Tibial nerve (tissue), 4 donors: Measurements from ENCODE around the gene CLEC4C. TPM values are rescaled to one million over a fixed set of nuclear protein-coding genes. Genes with fewer than 3 reads are reported as not detected.
"Not testable (repeated sequence)": the region's sequence is repeated elsewhere in the genome, so short reads cannot be mapped to it uniquely, and the experiment has no call there.

Source experiments
- DNase-seq, 2 donors: peaks; one replicate each; pipeline ENCODE4 v3.0.0-alpha.2; 2019; ENCODE audit warnings: low spot score in 2 of 2
- H3K27ac ChIP-seq, 4 donors: fragments of 200-600 bp; sonication (generic) in 3 of 4; one replicate each; pipeline ENCODE4 v1.5.1; 2017 to 2019; ENCODE audit warnings: mild to moderate bottlenecking in 1 of 4
- H3K27me3 ChIP-seq, 2 donors: fragments of 200-600 bp; sonication (generic) in 1 of 2; one replicate each; pipeline versions ENCODE4 v1.5.1 to v1.6.0; 2017 to 2019
- H3K36me3 ChIP-seq, 3 donors: fragments of 200-600 bp; sonication (generic); one replicate each; pipeline ENCODE4 v1.5.1; 2018 to 2019
- H3K4me1 ChIP-seq, 4 donors: fragments of 200-600 bp; sonication (generic) in 3 of 4; one replicate each; pipeline ENCODE4 v1.5.1; 2017 to 2019
- H3K4me3 ChIP-seq, 4 donors: fragments of 200-600 bp; sonication (generic) in 3 of 4; one replicate each; pipeline ENCODE4 v1.5.1; 2017 to 2019; ENCODE audit warnings: mild to moderate bottlenecking in 1 of 4, moderate library complexity in 1 of 4
- H3K9me3 ChIP-seq, 4 donors: fragments of 200-600 bp; sonication (generic) in 3 of 4; one replicate each; pipeline ENCODE4 v1.5.1; 2017 to 2019
- EP300 ChIP-seq, 2 donors: sonication (generic); formaldehyde crosslinking; IDR thresholded peaks; one replicate each; pipeline ENCODE4 v1.6.1; 2017; ENCODE audit warnings: antibody characterized with exemption in 2 of 2, mild to moderate bottlenecking in 1 of 2
- POLR2A ChIP-seq, 2 donors: fragments of 450-650 bp; IDR thresholded peaks; one replicate each; pipeline ENCODE4 v1.6.1; 2017; ENCODE audit warnings: antibody characterized with exemption in 2 of 2, mild to moderate bottlenecking in 2 of 2, moderate library complexity in 2 of 2
- WGBS, 2 donors: methylation state at CpG; one replicate each; pipeline ENCODE4 v1.1.5; 2018; 5-methylcytosine and 5-hydroxymethylcytosine counted together
- total RNA-seq, 4 donors: library from RNA; depleted of rRNA; stranded (reverse); fragments of >200 nt; gene quantifications; one replicate each; pipeline ENCODE4 v1.1.0, GENCODE V29; 2016
- TF ChIP-seq, protein P1 (sequence below), 5 experiments: fragments of 200-600 bp in 3 of 5; fragments of 450-650 bp in 2 of 5; sonication (generic) in 3 of 5; IDR thresholded peaks; one replicate each; pipeline ENCODE4 v1.5.1; 2016 to 2019; ENCODE audit warnings: antibody characterized with exemption in 5 of 5, mild to moderate bottlenecking in 3 of 5, moderate library complexity in 2 of 5

Gene CLEC4C
- total RNA-seq, 4 donors from 2014 or later = not detected

GRCh38 chr12:7748852-7749251 is 1.7 kb upstream of the CLEC4C start:
- no peak overlapping the region for H3K4me3 ChIP-seq
- TF ChIP-seq EP300 (IDR thresholded peaks at IDR 0.05) = no peak
- TF ChIP-seq, protein P1, sequence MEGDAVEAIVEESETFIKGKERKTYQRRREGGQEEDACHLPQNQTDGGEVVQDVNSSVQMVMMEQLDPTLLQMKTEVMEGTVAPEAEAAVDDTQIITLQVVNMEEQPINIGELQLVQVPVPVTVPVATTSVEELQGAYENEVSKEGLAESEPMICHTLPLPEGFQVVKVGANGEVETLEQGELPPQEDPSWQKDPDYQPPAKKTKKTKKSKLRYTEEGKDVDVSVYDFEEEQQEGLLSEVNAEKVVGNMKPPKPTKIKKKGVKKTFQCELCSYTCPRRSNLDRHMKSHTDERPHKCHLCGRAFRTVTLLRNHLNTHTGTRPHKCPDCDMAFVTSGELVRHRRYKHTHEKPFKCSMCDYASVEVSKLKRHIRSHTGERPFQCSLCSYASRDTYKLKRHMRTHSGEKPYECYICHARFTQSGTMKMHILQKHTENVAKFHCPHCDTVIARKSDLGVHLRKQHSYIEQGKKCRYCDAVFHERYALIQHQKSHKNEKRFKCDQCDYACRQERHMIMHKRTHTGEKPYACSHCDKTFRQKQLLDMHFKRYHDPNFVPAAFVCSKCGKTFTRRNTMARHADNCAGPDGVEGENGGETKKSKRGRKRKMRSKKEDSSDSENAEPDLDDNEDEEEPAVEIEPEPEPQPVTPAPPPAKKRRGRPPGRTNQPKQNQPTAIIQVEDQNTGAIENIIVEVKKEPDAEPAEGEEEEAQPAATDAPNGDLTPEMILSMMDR (IDR thresholded peaks at IDR 0.05) = no peak
- no peak for TF ChIP-seq POLR2A (IDR thresholded peaks at IDR 0.05)
- 44 to 47% methylated on average over 4 of the region's 4 CpGs for WGBS, 2 donors
- H3K36me3 ChIP-seq = no peaks in the 10 kb centered on the region
- no peak overlapping the region for H3K27ac ChIP-seq
- H3K27me3 ChIP-seq = no peaks in the 10 kb centered on the region
- no peak for DNase-seq
- peaks cover 0 to 16% (median 0%) of the 10 kb centered on the region in 4 donors for H3K9me3 ChIP-seq
- no peaks in the 10 kb centered on the region for H3K4me1 ChIP-seq

GRCh38 chr12:7732993-7733392 is 14.2 kb downstream of the CLEC4C start:
- no peaks in the 10 kb centered on the region for H3K4me1 ChIP-seq
- no peak overlapping the region for H3K27ac ChIP-seq
- peaks cover 0 to 4% (median 0%) of the 10 kb centered on the region in 4 donors for H3K9me3 ChIP-seq
- H3K36me3 ChIP-seq = no peaks in the 10 kb centered on the region
- 55 to 68% methylated on average over 3 of the region's 3 CpGs for WGBS, 2 donors
- TF ChIP-seq EP300 (IDR thresholded peaks at IDR 0.05) (no peak), POLR2A (IDR thresholded peaks at IDR 0.05) (no peak)
- TF ChIP-seq, protein P1 (IDR thresholded peaks at IDR 0.05) = no peak
- H3K27me3 ChIP-seq = no peaks in the 10 kb centered on the region
- no peak overlapping the region for H3K4me3 ChIP-seq
- DNase-seq = no peak

DNA sequence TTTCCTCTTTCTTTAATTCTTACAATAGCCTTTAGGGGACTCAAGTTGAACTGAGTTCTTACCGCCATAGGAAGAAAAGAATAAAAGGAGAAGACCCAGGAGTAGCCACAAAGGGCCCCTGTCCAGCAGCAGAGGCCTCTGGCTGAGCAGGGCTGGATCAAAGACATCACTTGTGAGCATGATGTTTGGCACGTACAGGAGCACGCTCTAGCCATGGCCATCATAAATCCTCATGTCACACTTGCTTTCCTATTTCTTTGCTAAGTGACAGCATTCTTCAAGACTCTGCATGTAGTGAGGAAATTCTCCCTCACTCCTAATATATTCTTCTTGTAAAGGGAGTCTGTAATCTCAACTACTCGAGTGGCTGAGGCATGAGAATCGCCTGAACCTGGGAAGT is 15.7 kb downstream of the CLEC4C start:
- TF ChIP-seq EP300 (IDR thresholded peaks at IDR 0.05) (no peak), POLR2A (IDR thresholded peaks at IDR 0.05) (no peak)
- TF ChIP-seq, protein P1 (IDR thresholded peaks at IDR 0.05) = no peak
- WGBS, 2 donors = 21 to 24% methylated on average over 5 of the region's 5 CpGs
- H3K27ac ChIP-seq = no peak overlapping the region
- DNase-seq = no peak
- no peaks in the 10 kb centered on the region for H3K27me3 ChIP-seq
- H3K4me3 ChIP-seq = no peak overlapping the region
- H3K9me3 ChIP-seq = peaks cover 0 to 4% (median 0%) of the 10 kb centered on the region in 4 donors
- no peaks in the 10 kb centered on the region for H3K36me3 ChIP-seq
- no peaks in the 10 kb centered on the region for H3K4me1 ChIP-seq

GRCh38 chr12:7730984-7731383 is 16.2 kb downstream of the CLEC4C start:
- not testable (repeated sequence) for H3K27ac ChIP-seq, H3K4me3 ChIP-seq, H3K4me1 ChIP-seq, H3K36me3 ChIP-seq, DNase-seq, H3K27me3 ChIP-seq, H3K9me3 ChIP-seq

DNA sequence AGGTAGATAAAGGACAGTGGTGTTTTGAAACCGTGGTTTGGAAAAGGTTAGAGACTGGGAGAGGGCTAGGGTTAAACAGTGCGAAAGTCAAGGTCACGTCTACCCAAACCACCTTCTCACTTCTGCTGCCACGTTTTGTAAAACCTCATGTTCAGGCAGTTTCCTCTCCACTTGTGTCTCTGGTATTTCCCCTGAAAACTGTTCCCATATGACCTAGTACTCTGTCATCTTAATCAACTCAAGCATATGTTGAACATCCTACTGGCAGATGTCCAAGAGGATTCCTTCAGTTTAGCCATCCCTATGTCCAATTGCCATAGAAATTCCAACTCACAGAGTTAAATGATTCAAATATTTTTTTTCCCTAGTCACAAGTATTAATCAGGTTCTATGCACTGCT is 17.4 kb downstream of the CLEC4C start:
- Histone ChIP-seq H3K36me3 (no peaks in the 10 kb centered on the region), H3K4me3 (no peak overlapping the region), H3K27ac (no peak overlapping the region), H3K27me3 (no peaks in the 10 kb centered on the region), H3K4me1 (no peaks in the 10 kb centered on the region), H3K9me3 (peaks cover 0 to 4% (median 0%) of the 10 kb centered on the region in 4 donors)
- TF ChIP-seq, protein P1 (IDR thresholded peaks at IDR 0.05) = no peak
- TF ChIP-seq POLR2A (IDR thresholded peaks at IDR 0.05) (no peak), EP300 (IDR thresholded peaks at IDR 0.05) (no peak)
- DNase-seq = no peak
- WGBS, 2 donors = 51 to 54% methylated on average over 4 of the region's 4 CpGs

- Histone ChIP-seq H3K4me3 (no peak overlapping the region), H3K9me3 (peaks cover 0 to 4% (median 0%) of the 10 kb centered on the region in 4 donors), H3K4me1 (no peaks in the 10 kb centered on the region), H3K27ac (no peak overlapping the region), H3K36me3 (no peaks in the 10 kb centered on the region), H3K27me3 (no peaks in the 10 kb centered on the region)
- no peak for DNase-seq
- TF ChIP-seq EP300 (IDR thresholded peaks at IDR 0.05) (no peak), POLR2A (IDR thresholded peaks at IDR 0.05) (no peak)
- TF ChIP-seq, protein P1 (IDR thresholded peaks at IDR 0.05) = no peak
- WGBS, 2 donors = 57 to 61% methylated on average over 3 of the region's 3 CpGs
These were observed 23.2 kb downstream of the CLEC4C start for GRCh38 chr12:7723926-7724325.
